BLaER1 treated with 17β-estradiol and CSF1 and Interleukin-3, amounts not matched to agents 10 nM and 100 nM (cell line): Measurements from ENCODE around the gene GATA5.

ENCODE experiments used
- H3K27ac ChIP-seq, 11 experiments: shearing (Covaris generic); formaldehyde crosslinking; 2 replicates each; pipeline ENCODE4 v1.8.1; 2022
- H3K27me3 ChIP-seq, 11 experiments: shearing (Covaris generic); formaldehyde crosslinking; 2 replicates each; pipeline ENCODE4 v1.8.1; 2022
- H3K36me3 ChIP-seq, 11 experiments: shearing (Covaris generic); formaldehyde crosslinking; 2 replicates each; pipeline ENCODE4 v1.8.1; 2022
- H3K4me1 ChIP-seq, 10 experiments: shearing (Covaris generic); formaldehyde crosslinking; 2 replicates each; pipeline ENCODE4 v1.8.1; 2022
- H3K4me2 ChIP-seq, 11 experiments: shearing (Covaris generic); formaldehyde crosslinking; 2 replicates each; pipeline ENCODE4 v1.8.1; 2022
- H3K4me3 ChIP-seq, 10 experiments: shearing (Covaris generic); formaldehyde crosslinking; 2 replicates each; pipeline ENCODE4 v1.8.1; 2022
- H3K9ac ChIP-seq, 11 experiments: shearing (Covaris generic); formaldehyde crosslinking; 2 replicates each; pipeline ENCODE4 v1.8.1; 2022
- H3K9me3 ChIP-seq, 11 experiments: shearing (Covaris generic); formaldehyde crosslinking; replicated peaks in 1 of 11; 2 replicates each; pipeline ENCODE4 v1.8.1; 2022
- H4K20me1 ChIP-seq, 11 experiments: shearing (Covaris generic); formaldehyde crosslinking; 2 replicates each; pipeline ENCODE4 v1.8.1; 2022
- Cebpa-rat ChIP-seq, 11 experiments: shearing (Covaris generic); IDR thresholded peaks; 2 replicates each; pipeline ENCODE4 v1.8.1; 2022

Gene GATA5

DNA sequence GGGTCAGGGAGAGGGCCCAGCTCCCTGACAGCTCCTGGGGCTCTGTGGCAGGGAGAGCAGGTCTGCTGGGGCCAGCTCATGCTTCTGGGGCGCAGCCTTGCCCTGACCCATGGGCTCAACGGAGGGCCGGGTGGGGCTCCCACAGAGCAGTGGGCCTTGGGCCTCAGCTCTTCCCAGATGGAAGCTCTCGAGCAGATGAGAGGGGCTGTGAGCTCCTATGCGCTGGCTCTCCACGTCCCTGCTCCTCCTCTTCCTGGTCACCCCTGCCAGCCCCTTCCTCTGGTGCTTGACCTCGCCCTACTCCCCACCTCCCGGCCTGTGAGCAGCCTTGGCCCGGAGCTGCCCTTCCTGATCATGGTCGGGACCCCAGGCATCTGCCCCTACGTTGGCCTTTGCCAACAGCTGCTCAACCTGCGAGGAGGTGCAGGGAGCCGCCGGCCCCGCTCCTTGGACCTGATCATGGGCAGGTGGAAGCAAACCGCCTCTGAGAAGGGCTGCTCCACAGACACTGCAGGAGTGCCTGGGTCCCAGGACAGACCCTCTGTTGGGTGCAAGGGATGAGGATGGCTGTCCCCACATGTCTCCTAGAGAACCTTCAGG, 26.8 kb upstream of the GATA5 start:
- no peaks in the 10 kb centered on the region for H3K36me3 ChIP-seq
- H3K27me3 ChIP-seq, result peaks cover 4 to 64% (median 44%) of the 10 kb centered on the region in 11 experiments; a peak in 21 of 22 replicates
- H3K9me3 ChIP-seq, result no peaks in the 10 kb centered on the region
- peak overlapping the region; percentile 65 to 95 (median 84) for H3K4me2 ChIP-seq
- no peak for TF ChIP-seq Cebpa-rat (IDR thresholded peaks at IDR 0.05)
- H4K20me1 ChIP-seq, result peaks cover 0 to 44% (median 16%) of the 10 kb centered on the region in 11 experiments; a peak in 11 of 22 replicates
- peak overlapping the region in 3 of 10 experiments; percentile 20 to 40 (median 37); a peak in 4 of 20 replicates for H3K4me3 ChIP-seq
- peaks cover 61 to 82% (median 69%) of the 10 kb centered on the region in 10 experiments for H3K4me1 ChIP-seq
- peak overlapping the region; percentile 0 to 88 (median 62); a peak in 20 of 22 replicates for H3K27ac ChIP-seq
- H3K9ac ChIP-seq, result peak overlapping the region in 6 of 11 experiments; percentile 6 to 73 (median 60); a peak in 10 of 22 replicates

DNA sequence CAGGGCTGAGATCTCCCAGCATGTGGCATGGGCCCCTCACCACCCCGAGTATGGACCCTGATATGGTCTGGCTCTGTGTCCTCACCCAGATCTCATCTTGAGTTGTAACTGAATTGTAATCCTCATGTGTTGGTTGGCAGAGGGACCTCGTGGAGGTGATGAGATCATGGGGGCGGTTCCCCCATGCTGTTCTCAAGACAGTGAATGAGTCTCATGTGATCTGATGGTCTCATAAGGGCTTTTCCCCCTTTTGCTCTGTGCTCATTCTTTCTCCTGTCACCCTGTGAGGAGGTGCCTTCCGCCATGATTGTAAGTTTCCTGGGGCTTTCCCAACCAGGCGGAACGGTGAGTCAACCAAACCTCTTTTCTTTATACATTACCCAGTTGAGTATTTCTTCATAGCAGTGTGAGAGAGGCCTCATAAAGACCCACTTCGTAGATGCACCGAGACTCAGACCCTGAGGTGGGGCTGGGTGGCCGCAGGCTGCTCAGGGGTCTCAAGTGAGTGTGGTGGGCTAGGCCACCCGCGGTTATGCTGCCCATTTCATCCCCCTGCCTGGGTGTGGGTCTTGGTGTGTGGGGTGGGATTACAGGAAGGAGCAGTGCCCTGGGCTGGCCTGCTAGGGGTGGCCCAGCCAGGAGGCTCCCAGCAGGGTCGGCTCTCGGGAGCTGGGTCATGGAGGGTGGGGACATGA, 26.2 kb upstream of the GATA5 start:
- Histone ChIP-seq H3K4me3 (peak overlapping the region in 3 of 10 experiments; percentile 20 to 40 (median 37); a peak in 4 of 20 replicates), H3K4me1 (peaks cover 62 to 80% (median 70%) of the 10 kb centered on the region in 10 experiments), H3K9me3 (no peaks in the 10 kb centered on the region), H3K36me3 (no peaks in the 10 kb centered on the region), H3K27me3 (peaks cover 7 to 57% (median 46%) of the 10 kb centered on the region in 11 experiments), H3K4me2 (peak overlapping the region; percentile 65 to 95 (median 84)), H4K20me1 (peaks cover 0 to 42% (median 17%) of the 10 kb centered on the region in 11 experiments; a peak in 12 of 22 replicates), H3K9ac (peak overlapping the region in 8 of 11 experiments; percentile 6 to 73 (median 52); a peak in 10 of 22 replicates), H3K27ac (peak overlapping the region; percentile 1 to 88 (median 63); a peak in 21 of 22 replicates)
- peak in 6 of 11 experiments; percentile 33 to 81 (median 51); a peak in 6 of 22 replicates for TF ChIP-seq Cebpa-rat (IDR thresholded peaks at IDR 0.05)

DNA sequence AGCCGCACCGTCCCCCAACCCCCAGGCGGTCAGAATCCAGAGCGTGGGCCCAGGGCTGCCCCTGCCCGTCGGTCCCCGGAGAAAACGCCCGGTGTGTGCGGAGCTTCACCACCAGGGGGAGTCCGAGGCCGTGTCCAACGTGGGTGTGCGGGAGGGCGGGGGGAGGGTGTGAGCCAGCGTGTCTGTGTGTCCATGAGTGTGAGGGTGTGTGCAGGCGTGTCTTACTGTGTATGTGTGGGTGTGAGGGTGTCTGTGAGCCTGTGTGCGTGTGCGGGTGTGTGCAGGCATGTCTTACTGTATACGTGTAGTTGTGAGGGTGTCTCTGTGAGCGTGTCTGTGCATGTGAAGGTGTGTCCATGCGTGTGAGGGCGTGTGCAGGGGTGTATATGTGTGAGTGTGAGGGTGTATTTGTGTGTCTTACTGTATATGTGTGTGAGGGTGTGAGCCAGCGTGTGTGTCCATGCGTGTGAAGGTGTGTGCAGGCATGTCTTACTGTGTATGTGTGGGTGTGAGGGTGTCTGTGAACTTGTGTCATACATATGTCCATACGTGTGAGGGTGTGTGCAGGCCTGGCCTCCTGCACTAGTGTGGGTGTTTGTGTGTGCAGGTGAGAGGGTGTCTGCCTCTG, 24.6 kb upstream of the GATA5 start:
- peak overlapping the region in 1 of 11 experiments; percentile 88; a peak in 2 of 22 replicates for H3K27ac ChIP-seq
- H3K36me3 ChIP-seq, result no peaks in the 10 kb centered on the region
- H4K20me1 ChIP-seq, result peaks cover 0 to 33% (median 4%) of the 10 kb centered on the region in 11 experiments; a peak in 10 of 22 replicates
- no peaks in the 10 kb centered on the region for H3K9me3 ChIP-seq
- H3K9ac ChIP-seq, result peak overlapping the region in 1 of 11 experiments; percentile 30; a peak in 1 of 22 replicates
- no peak for TF ChIP-seq Cebpa-rat (IDR thresholded peaks at IDR 0.05)
- peak overlapping the region; percentile 6 to 95 (median 40); a peak in 16 of 22 replicates for H3K4me2 ChIP-seq
- H3K4me3 ChIP-seq, result no peak overlapping the region
- H3K27me3 ChIP-seq, result peaks cover 8 to 42% (median 34%) of the 10 kb centered on the region in 11 experiments
- peaks cover 69 to 79% (median 71%) of the 10 kb centered on the region in 10 experiments for H3K4me1 ChIP-seq

DNA sequence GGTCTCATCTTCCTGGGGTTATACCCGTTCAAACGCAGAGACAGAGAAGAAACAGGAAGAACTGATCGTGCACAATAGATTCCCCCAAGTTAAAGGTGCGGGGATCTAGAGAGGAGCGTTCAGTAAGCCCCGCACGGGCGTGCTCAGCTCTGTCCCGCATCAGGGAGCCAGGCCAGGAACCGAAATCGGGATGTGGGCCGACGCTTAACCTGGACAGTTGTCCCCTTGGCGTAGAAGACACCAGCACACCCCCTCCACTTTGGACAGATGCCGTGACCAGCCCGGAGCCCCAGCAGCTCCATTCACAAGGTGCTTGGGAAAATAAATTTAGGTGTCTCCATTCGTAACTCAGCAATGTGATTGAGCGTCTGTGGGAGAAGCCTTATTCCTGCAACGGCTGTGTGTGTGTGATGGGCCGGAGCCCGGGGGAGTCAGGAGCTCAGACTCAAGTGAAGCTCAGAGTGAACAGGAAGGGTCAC, 24.0 kb upstream of the GATA5 start:
- H3K27me3 ChIP-seq, result peaks cover 8 to 37% (median 29%) of the 10 kb centered on the region in 11 experiments
- peak overlapping the region; percentile 6 to 95 (median 33); a peak in 15 of 22 replicates for H3K4me2 ChIP-seq
- H3K36me3 ChIP-seq, result no peaks in the 10 kb centered on the region
- H3K9me3 ChIP-seq, result no peaks in the 10 kb centered on the region
- H3K4me3 ChIP-seq, result no peak overlapping the region
- H3K4me1 ChIP-seq, result peaks cover 69 to 79% (median 71%) of the 10 kb centered on the region in 10 experiments
- TF ChIP-seq Cebpa-rat (IDR thresholded peaks at IDR 0.05), result no peak
- H3K27ac ChIP-seq, result no peak overlapping the region
- peak overlapping the region in 2 of 11 experiments; percentile 4 to 30; a peak in 2 of 22 replicates for H3K9ac ChIP-seq
- H4K20me1 ChIP-seq, result peaks cover 0 to 27% (median 0%) of the 10 kb centered on the region in 11 experiments; a peak in 10 of 22 replicates

DNA sequence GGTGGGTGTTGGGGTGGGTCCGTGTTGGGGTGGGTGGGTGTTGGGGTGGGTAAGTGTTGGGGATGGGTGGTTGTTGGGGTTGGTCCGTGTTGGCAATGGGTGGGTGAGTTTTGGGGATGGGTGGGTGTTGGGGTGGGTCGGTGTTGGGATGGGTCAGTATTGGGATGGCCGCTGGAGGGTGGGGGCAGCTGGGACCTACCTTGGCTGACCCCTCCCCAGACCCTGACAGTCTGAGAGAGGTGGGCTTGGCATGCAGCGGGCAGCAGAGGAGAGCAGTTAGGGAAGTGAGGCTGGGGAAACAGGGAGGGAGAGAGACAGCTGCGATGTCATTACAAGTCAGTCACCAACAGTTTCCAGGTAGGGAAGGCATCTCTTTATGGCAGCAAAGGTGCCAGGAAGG, 23.1 kb upstream of the GATA5 start:
- Histone ChIP-seq H3K27ac (no peak overlapping the region), H3K9me3 (no peaks in the 10 kb centered on the region), H4K20me1 (peaks cover 0 to 23% (median 0%) of the 10 kb centered on the region in 11 experiments; a peak in 10 of 22 replicates), H3K4me1 (peaks cover 75 to 83% (median 76%) of the 10 kb centered on the region in 10 experiments), H3K36me3 (no peaks in the 10 kb centered on the region), H3K9ac (no peak overlapping the region), H3K27me3 (peaks cover 8 to 28% (median 22%) of the 10 kb centered on the region in 11 experiments), H3K4me2 (peak overlapping the region in 4 of 11 experiments; percentile 8 to 34 (median 33); a peak in 4 of 22 replicates), H3K4me3 (no peak overlapping the region)
- no peak for TF ChIP-seq Cebpa-rat (IDR thresholded peaks at IDR 0.05)

DNA sequence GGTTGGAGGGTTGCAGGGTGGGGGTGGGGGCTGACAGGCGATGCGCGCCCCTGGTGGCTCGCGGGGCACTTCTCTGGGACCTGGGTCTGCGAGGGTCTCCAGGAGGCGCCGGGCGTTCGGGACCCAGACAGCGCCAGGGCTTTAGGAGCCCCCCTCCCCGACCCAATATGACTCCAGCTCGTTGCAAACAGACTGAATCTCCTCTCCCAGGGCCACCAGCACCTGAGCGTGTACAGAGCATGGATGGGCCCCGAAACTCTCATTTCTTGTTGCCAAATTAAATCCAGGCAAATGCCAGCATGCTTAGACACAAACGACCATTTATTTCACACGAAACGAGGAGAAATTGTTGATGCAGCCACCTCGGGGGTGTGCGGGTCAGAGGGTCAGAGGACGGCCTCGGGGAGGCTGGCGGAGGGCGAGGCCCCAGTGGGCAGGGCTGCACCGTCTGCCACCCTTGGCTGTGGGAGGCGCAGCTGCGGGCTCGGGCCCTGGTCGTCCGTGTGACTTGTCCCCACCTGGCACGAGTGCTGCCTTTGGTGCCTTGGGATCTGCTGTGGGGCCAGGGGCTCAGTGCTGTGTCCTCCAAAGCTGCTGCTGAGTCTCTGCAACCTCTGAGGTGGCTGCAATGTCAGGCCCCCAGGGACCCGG, 20.9 kb upstream of the GATA5 start:
- no peaks in the 10 kb centered on the region for H3K36me3 ChIP-seq

DNA sequence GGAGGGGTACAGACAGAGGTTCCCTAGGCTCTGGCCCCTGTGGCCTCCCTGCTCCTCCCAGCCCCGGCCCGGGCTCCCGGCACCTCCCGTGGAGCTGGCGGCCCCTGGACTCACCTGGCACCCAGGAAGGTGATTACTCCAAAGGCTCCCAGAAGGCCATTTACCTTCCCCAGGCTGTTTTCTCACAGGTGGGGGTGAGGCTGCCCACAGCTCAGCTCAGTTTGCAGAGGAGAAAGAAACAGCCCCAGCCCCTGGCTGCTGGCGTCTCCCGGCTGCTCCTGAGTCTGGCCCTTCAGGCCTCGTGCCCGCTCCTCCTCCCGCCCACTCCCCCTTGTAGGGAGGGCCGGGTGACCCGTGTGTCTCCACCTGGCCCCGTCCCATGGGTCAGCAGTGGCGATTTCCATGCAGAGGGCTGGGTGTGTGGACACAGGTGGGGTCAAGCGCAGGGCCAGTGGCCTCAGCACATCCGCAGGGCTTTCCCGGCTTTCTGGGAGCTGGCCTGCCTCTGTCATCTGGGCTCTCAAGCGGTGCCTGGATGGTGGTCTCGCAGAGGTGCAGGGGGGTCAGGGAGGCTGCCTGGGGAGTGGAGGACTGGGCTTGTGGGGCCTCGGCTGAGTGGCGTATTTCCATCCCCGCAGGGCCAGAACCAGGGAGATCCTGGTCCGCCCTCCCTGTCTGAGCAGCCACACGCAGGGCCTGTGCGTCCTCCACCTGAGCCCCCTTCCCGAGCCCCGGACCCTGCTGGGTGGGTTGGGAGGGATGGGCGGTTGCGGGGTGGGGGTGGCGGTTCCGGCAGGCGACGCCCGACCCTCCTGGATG, 20.2 kb upstream of the GATA5 start:
- H3K4me1 ChIP-seq, result peaks cover 46 to 75% (median 60%) of the 10 kb centered on the region in 10 experiments
- no peaks in the 10 kb centered on the region for H3K36me3 ChIP-seq
- peak overlapping the region in 6 of 11 experiments; percentile 3 to 70 (median 62); a peak in 8 of 22 replicates for H3K27ac ChIP-seq
- peak overlapping the region in 1 of 10 experiments; percentile 19; a peak in 2 of 20 replicates for H3K4me3 ChIP-seq
- peak overlapping the region; percentile 64 to 98 (median 93) for H3K4me2 ChIP-seq
- H3K27me3 ChIP-seq, result peaks cover 0 to 15% (median 6%) of the 10 kb centered on the region in 11 experiments; a peak in 12 of 22 replicates
- peak overlapping the region in 6 of 11 experiments; percentile 51 to 70 (median 58); a peak in 9 of 22 replicates for H3K9ac ChIP-seq
- peaks cover 0 to 5% (median 5%) of the 10 kb centered on the region in 11 experiments; a peak in 13 of 22 replicates for H3K9me3 ChIP-seq
- no peak; a peak in 1 of 22 replicates for TF ChIP-seq Cebpa-rat (IDR thresholded peaks at IDR 0.05)
- H4K20me1 ChIP-seq, result peaks cover 0 to 8% (median 0%) of the 10 kb centered on the region in 11 experiments; a peak in 10 of 22 replicates

More for the DNA sequence above, 20.9 kb upstream of the GATA5 start:
- Histone ChIP-seq H3K4me3 (peak overlapping the region in 4 of 10 experiments; percentile 21 to 35 (median 34); a peak in 3 of 20 replicates), H3K4me2 (peak overlapping the region; percentile 82 to 98 (median 93)), H3K9ac (peak overlapping the region in 4 of 11 experiments; percentile 37 to 42 (median 39); a peak in 6 of 22 replicates), H3K4me1 (peaks cover 54 to 83% (median 67%) of the 10 kb centered on the region in 10 experiments), H4K20me1 (peaks cover 0 to 8% (median 0%) of the 10 kb centered on the region in 11 experiments; a peak in 10 of 22 replicates), H3K27me3 (peaks cover 0 to 15% (median 6%) of the 10 kb centered on the region in 11 experiments; a peak in 12 of 22 replicates), H3K27ac (0 out of 22 replicates have a peak overlapping the region, but pooled peaks of 1 of the 11 experiments have one; percentile 12), H3K9me3 (no peaks in the 10 kb centered on the region)
- no peak for TF ChIP-seq Cebpa-rat (IDR thresholded peaks at IDR 0.05)
